Measurements from ENCODE around the gene GPR149. TPM values are rescaled to one million over a fixed set of nuclear protein-coding genes. Genes with fewer than 3 reads are reported as not detected.
A peak's percentile ranks its signal among the peaks of the same experiment; 100 is the strongest.

The GPR149 gene
- total RNA-seq, 3 donors from 2014 or later = not detected

- H3K4me1 Mint-ChIP-seq (ENCODE audit: low read depth) = no peaks in the 10 kb centered on the region
- H3K36me3 Mint-ChIP-seq (ENCODE audit: insufficient read depth) = no peaks in the 10 kb centered on the region
- H3K4me3 Mint-ChIP-seq = no peak overlapping the region
- ATAC-seq (no peak), DNase-seq (no peak)
- no peaks in the 10 kb centered on the region for H3K27me3 Mint-ChIP-seq (ENCODE audit: low read depth)
- H3K9me3 Mint-ChIP-seq = no peaks in the 10 kb centered on the region
Observed at GRCh38 chr3:154384479-154384878, 45.5 kb downstream of the GPR149 start.

GRCh38 chr3:154378311-154378710 lies 51.7 kb downstream of the GPR149 start:
- no peak for DNase-seq
- H3K36me3 Mint-ChIP-seq (ENCODE audit: insufficient read depth) = no peaks in the 10 kb centered on the region
- no peaks in the 10 kb centered on the region for H3K4me1 Mint-ChIP-seq (ENCODE audit: low read depth)
- no peaks in the 10 kb centered on the region for H3K9me3 Mint-ChIP-seq
- H3K4me3 Mint-ChIP-seq = no peak overlapping the region
- no peak for ATAC-seq
- H3K27me3 Mint-ChIP-seq (ENCODE audit: low read depth) = no peaks in the 10 kb centered on the region

GRCh38 chr3:154367221-154367620 lies 62.8 kb downstream of the GPR149 start:
- H3K27me3 Mint-ChIP-seq (ENCODE audit: low read depth) = no peaks in the 10 kb centered on the region
- no peaks in the 10 kb centered on the region for H3K36me3 Mint-ChIP-seq (ENCODE audit: insufficient read depth)
- H3K4me3 Mint-ChIP-seq = no peak overlapping the region
- H3K9me3 Mint-ChIP-seq = peaks cover 5% of the 10 kb centered on the region
- ATAC-seq (no peak), DNase-seq (no peak)
- H3K4me1 Mint-ChIP-seq (ENCODE audit: low read depth) = no peaks in the 10 kb centered on the region

- DNase-seq = no peak
- H3K27me3 Mint-ChIP-seq (ENCODE audit: low read depth) = no peaks in the 10 kb centered on the region
- peaks cover 5% of the 10 kb centered on the region for H3K9me3 Mint-ChIP-seq
- H3K4me1 Mint-ChIP-seq (ENCODE audit: low read depth) = no peaks in the 10 kb centered on the region
- ATAC-seq = no peak
- no peaks in the 10 kb centered on the region for H3K36me3 Mint-ChIP-seq (ENCODE audit: insufficient read depth)
- H3K4me3 Mint-ChIP-seq = no peak overlapping the region
Observed at GRCh38 chr3:154364849-154365248, 65.1 kb downstream of the GPR149 start.

- DNase-seq (no peak), ATAC-seq (no peak)
- Mint-ChIP-seq H3K27me3 (ENCODE audit: low read depth) (peaks cover 2% of the 10 kb centered on the region), H3K4me1 (ENCODE audit: low read depth) (no peaks in the 10 kb centered on the region), H3K9me3 (peaks cover 5% of the 10 kb centered on the region), H3K4me3 (no peak overlapping the region), H3K36me3 (ENCODE audit: insufficient read depth) (no peaks in the 10 kb centered on the region)
Observed at GRCh38 chr3:154361099-154361498, 68.9 kb downstream of the GPR149 start.

- Mint-ChIP-seq H3K36me3 (ENCODE audit: insufficient read depth) (no peaks in the 10 kb centered on the region), H3K27me3 (ENCODE audit: low read depth) (peaks cover 8% of the 10 kb centered on the region), H3K4me3 (no peak overlapping the region), H3K4me1 (ENCODE audit: low read depth) (no peaks in the 10 kb centered on the region), H3K9me3 (peaks cover 5% of the 10 kb centered on the region)
- DNase-seq (no peak), ATAC-seq (no peak)
Observed at GRCh38 chr3:154356009-154356408, 74.0 kb downstream of the GPR149 start.

GRCh38 chr3:154349223-154349622 lies 80.8 kb downstream of the GPR149 start:
- no peaks in the 10 kb centered on the region for H3K36me3 Mint-ChIP-seq (ENCODE audit: insufficient read depth)
- H3K4me1 Mint-ChIP-seq (ENCODE audit: low read depth) = no peaks in the 10 kb centered on the region
- no peaks in the 10 kb centered on the region for H3K9me3 Mint-ChIP-seq
- no peak overlapping the region for H3K4me3 Mint-ChIP-seq
- DNase-seq (no peak), ATAC-seq (no peak)
- peaks cover 16% of the 10 kb centered on the region for H3K27me3 Mint-ChIP-seq (ENCODE audit: low read depth)

- H3K9me3 Mint-ChIP-seq = no peaks in the 10 kb centered on the region
- ATAC-seq (no peak), DNase-seq (no peak)
- no peak overlapping the region for H3K4me3 Mint-ChIP-seq
- H3K36me3 Mint-ChIP-seq (ENCODE audit: insufficient read depth) = no peaks in the 10 kb centered on the region
- no peaks in the 10 kb centered on the region for H3K4me1 Mint-ChIP-seq (ENCODE audit: low read depth)
- peaks cover 19% of the 10 kb centered on the region for H3K27me3 Mint-ChIP-seq (ENCODE audit: low read depth)
Observed at GRCh38 chr3:154345422-154346122, 84.4 kb downstream of the GPR149 start.

GRCh38 chr3:154338570-154338969 lies 91.4 kb downstream of the GPR149 start:
- no peaks in the 10 kb centered on the region for H3K36me3 Mint-ChIP-seq (ENCODE audit: insufficient read depth)
- no peaks in the 10 kb centered on the region for H3K9me3 Mint-ChIP-seq
- no peaks in the 10 kb centered on the region for H3K4me1 Mint-ChIP-seq (ENCODE audit: low read depth)
- peaks cover 16% of the 10 kb centered on the region for H3K27me3 Mint-ChIP-seq (ENCODE audit: low read depth)
- DNase-seq = no peak
- ATAC-seq = no peak
- no peak overlapping the region for H3K4me3 Mint-ChIP-seq

- ATAC-seq (no peak), DNase-seq (no peak)
- Mint-ChIP-seq H3K4me3 (no peak overlapping the region), H3K36me3 (ENCODE audit: insufficient read depth) (no peaks in the 10 kb centered on the region), H3K27me3 (ENCODE audit: low read depth) (peaks cover 16% of the 10 kb centered on the region), H3K4me1 (ENCODE audit: low read depth) (no peaks in the 10 kb centered on the region), H3K9me3 (no peaks in the 10 kb centered on the region)
Observed at GRCh38 chr3:154338008-154338407, 92.0 kb downstream of the GPR149 start.

GRCh38 chr3:154334973-154335420 lies 95.0 kb downstream of the GPR149 start:
- Mint-ChIP-seq H3K4me3 (no peak overlapping the region), H3K9me3 (no peaks in the 10 kb centered on the region), H3K27me3 (ENCODE audit: low read depth) (peaks cover 9% of the 10 kb centered on the region), H3K36me3 (ENCODE audit: insufficient read depth) (no peaks in the 10 kb centered on the region), H3K4me1 (ENCODE audit: low read depth) (no peaks in the 10 kb centered on the region)
- ATAC-seq (no peak), DNase-seq (no peak)

GRCh38 chr3:154327871-154328270 lies 102.1 kb downstream of the GPR149 start:
- H3K4me3 Mint-ChIP-seq = no peak overlapping the region
- ATAC-seq = no peak

GRCh38 chr3:154324919-154325318 lies 105.1 kb downstream of the GPR149 start:
- ATAC-seq = no peak
- Mint-ChIP-seq H3K4me3 (peak overlapping the region; percentile 96), H3K4me1 (ENCODE audit: low read depth) (peaks cover 23% of the 10 kb centered on the region), H3K27me3 (ENCODE audit: low read depth) (no peaks in the 10 kb centered on the region), H3K36me3 (ENCODE audit: insufficient read depth) (peaks cover 8% of the 10 kb centered on the region), H3K9me3 (no peaks in the 10 kb centered on the region)
- DNase-seq = no peak

More at GRCh38 chr3:154327871-154328270, 102.1 kb downstream of the GPR149 start:
- Mint-ChIP-seq H3K36me3 (ENCODE audit: insufficient read depth) (no peaks in the 10 kb centered on the region), H3K9me3 (no peaks in the 10 kb centered on the region), H3K4me1 (ENCODE audit: low read depth) (peaks cover 11% of the 10 kb centered on the region), H3K27me3 (ENCODE audit: low read depth) (no peaks in the 10 kb centered on the region)
- DNase-seq = no peak

GRCh38 chr3:154323891-154324738 lies 105.9 kb downstream of the GPR149 start, which contains the start of gene DHX36:
DHX36 (minus strand) TSS chr3:154324487; CDS start chr3:154324416, 71 bp downstream.
- no peaks in the 10 kb centered on the region for H3K9me3 Mint-ChIP-seq
- ATAC-seq (peak; percentile 94 to 95), DNase-seq (peak; percentile 85)
- H3K36me3 Mint-ChIP-seq (ENCODE audit: insufficient read depth) = peaks cover 8% of the 10 kb centered on the region
- peak within 1 kb of the TSS; percentile 96 for H3K4me3 Mint-ChIP-seq
- peaks cover 23% of the 10 kb centered on the region for H3K4me1 Mint-ChIP-seq (ENCODE audit: low read depth)
- H3K27me3 Mint-ChIP-seq (ENCODE audit: low read depth) = no peaks in the 10 kb centered on the region
